SKM-1 (cell line): ENCODE data around the gene SCGB1D1.

Experiments
- DNase-seq: peaks from one replicate; lab custom pipeline; 2025; ENCODE audit not compliant: unreplicated experiment; lab: John Stamatoyannopoulos, UW

The SCGB1D1 gene, protein sequence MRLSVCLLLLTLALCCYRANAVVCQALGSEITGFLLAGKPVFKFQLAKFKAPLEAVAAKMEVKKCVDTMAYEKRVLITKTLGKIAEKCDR

DNA sequence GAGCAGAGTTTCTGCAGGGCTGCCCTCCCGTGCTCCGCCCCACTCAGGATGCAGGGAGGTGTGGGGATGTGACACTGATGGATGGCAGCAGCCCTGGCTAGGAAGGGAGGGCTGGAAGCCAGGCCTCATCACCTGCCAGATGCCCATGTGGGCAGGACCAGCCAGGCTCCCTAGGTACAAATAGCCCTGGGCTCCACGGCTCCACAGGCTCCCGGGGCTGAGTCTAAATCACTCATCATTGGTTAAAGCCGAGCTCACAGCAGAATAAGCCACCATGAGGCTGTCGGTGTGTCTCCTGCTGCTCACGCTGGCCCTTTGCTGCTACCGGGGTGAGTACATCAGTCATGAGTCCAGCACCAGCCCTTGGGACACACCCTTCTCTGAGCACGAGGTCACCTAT lies at the start of gene SCGB1D1:
Gene SCGB1D1 (plus strand): TSS at position 206 of the 400 bp plus-strand sequence. CDS start 69 bp downstream, at position 275.
- no peak for DNase-seq

- DNase-seq = no peak
Observed at GRCh38 chr11:62140304-62141110, 49.5 kb upstream of the SCGB1D1 start.

DNA sequence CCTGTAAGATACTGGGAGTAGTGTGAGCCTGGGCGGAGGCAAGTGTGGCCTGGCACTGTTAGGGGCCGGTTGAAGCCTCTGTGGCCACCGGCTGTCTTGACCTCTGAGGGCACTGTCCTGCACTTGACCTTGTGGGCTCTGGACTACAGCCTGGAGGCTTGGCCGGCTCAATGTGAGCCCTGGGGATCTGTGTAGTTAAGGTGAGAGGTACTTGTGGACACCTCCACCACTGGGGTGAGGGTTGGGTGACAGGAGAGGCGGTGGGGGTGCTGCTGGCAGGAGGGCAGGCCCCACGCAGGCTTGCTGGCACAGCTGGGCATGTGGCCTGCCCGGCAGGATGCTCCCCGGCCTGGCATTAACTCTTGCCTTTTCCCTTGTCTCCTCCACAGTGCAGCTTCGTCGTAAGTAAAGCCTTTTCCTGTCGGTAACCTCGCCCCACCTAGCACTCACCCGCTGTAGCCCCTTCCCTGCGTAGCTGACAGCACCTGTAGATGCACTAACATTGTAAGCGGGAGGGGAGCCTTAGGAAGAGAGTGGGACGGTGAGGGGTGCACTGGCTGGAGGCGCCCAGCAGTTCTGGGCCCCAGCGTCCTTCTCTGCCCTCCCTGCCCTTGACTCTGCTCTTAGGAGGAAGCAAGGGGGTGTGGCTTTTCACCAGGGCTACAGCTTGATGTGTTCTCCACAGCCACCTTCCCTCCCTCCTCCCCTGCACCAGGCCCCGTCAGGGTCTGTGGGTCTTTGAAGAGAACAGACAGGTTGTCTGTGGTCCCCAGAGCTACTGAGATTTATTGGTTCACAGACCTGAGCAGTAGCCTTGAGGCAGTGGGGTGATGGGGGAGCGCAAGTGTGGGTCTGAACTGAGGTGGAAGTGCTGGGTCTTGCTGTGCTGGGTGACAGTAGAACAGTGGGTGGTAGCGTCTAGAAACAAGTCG lies 48.6 kb upstream of the SCGB1D1 start:
- DNase-seq = no peak

DNA sequence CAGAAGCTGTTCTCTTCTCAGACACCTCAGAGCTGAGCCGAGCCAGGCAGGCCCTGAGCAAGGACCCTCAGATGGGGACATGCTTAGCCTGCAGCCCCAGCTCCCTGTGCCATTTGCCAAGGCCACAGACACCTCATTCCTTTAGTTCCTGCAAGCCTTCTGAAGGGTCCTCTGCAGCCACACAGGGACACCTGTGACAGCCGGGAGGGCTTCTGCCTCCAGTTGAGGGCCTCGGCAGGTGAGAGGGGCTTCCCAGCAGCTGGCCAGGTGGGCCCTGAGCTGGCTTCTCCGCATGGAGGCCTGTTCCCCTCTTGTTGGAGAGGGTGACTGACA lies 48.0 kb upstream of the SCGB1D1 start:
- no peak for DNase-seq

- DNase-seq = no peak
Observed at GRCh38 chr11:62142921-62143320, 47.1 kb upstream of the SCGB1D1 start.

GRCh38 chr11:62143727-62144126 lies 46.3 kb upstream of the SCGB1D1 start:
- DNase-seq = no peak

DNA sequence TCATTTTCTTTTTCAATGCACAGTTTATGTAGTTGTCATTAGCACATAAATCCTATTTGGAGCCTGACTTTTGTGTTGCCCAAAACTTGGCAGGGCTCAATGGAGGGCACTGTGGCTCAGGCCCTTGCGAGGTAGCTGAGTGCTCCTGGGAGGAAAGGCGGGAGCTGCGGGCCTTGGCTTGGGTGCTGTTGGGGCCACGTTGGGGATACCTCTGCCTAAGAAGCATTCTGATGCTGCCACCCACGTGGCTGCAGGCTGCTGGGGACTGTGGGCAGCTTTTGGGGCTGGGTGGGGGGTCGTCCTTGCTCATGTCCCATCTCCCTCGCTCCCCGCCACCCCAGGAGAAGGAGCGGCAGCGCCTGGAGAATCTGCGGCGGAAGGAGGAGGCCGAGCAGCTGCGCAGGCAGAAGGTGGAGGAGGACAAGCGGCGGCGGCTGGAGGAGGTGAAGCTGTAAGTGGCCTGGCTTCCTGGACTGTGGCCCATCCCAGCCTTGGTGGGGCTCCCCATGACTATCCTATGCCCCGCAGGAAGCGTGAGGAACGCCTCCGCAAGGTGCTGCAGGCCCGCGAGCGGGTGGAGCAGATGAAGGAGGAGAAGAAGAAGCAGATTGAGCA lies 45.3 kb upstream of the SCGB1D1 start:
- DNase-seq = no peak

- DNase-seq = no peak
Observed at GRCh38 chr11:62145261-62145871, 44.6 kb upstream of the SCGB1D1 start.

DNA sequence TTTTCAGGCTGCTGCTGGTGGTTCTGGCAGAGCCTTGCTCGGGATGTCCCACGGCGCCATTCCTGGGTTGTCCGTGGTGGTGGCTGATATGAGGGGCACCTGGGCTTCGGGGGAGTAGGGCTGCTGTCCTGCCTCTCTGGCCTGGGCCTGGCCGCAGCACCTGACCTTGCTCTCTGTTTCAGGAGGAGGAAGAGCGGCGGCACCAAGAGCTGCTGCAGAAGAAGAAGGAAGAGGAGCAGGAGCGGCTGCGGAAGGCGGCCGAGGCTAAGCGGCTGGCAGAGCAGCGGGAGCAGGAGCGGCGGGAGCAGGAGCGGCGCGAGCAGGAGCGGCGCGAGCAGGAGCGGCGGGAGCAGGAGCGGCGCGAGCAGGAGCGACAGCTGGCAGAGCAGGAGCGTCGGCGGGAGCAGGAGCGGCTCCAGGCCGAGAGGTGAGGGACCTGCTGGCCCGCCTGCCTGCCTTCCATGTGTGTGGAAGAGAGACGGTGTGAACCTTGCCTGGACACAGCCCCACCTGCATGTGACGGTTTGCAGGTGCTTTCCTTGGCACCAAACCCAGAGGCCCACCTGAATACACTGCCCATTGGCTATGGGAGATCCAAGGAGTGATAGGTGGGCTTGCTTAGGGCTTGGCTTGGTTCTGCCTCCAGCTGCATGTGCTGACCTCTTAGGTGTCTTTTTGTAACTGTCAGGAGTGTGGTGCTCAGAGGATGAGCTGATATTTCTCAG lies 43.4 kb upstream of the SCGB1D1 start:
- no peak for DNase-seq

GRCh38 chr11:62147545-62147944 lies 42.5 kb upstream of the SCGB1D1 start:
- no peak for DNase-seq

DNA sequence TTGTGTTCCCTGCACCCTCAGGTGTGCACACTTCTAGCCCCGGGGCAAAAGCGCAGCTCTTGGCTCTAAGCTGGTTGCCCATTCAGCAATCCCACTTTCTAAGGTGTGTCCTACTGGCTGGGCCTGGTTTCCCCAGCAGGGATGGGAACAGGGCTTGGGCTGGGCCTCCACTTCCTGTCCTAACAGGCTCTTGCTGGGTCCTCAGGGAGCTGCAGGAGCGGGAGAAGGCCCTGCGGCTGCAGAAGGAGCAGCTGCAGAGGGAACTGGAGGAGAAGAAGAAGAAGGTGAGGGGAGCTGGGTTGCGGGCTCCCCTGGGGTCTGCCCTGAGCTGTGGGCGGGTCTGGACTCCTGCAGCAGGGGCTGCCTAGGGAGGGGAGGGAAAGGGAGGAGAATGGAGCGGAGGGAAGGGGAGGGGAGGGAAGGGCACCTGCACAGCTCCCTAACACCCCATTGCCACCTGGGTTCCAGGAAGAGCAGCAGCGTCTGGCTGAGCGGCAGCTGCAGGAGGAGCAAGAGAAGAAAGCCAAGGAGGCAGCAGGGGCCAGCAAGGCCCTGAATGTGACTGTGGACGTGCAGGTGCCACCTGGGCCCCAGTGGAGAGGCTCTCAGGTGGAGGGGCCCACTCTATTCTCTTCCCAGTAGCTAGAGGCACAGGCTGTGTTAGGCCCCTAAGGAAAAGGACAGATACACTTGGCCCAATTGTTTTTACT lies 41.6 kb upstream of the SCGB1D1 start:
- no peak for DNase-seq

GRCh38 chr11:62149986-62150886 lies 39.8 kb upstream of the SCGB1D1 start:
- no peak for DNase-seq

DNA sequence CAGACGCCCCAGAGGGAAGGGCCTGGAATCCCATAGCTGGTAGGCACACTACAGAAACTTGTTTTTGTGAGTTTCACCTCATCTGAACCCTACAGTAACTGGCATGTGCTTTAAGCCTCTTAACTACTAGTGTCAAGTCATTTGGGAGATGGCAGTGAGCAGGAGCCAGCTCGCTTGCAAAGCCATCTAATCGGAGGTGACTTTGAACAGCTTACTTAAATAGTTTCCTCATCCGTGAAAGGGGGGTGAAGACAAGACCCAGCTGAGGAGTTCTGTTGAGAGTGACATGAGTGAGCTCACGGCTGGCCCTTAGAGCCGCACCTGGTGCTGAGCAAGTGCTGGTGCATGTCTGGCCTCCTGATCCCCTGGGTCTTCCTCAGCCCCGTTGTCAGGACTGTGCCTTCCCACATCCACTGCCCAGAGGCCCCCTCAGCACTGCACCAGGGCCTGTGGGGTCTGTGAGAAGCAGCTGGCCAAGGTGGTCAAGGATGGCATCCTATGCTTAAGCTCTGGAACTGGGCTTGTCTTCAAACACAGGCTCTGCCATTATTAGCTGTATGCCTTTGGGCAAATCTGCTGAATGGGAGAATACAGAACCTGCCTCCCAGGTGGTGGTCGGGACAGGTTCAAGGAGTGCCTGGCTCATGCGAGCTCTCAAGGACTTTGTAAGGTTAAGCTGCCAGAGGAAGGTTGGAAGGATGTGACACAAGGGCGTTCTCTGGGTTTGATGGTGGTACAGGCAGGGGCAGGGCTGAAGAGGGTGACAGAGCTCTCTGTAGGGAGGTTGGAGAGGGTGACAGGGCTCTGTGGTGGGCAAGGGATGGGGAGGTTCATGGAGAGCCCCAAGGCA lies 38.9 kb upstream of the SCGB1D1 start:
- DNase-seq = no peak

DNA sequence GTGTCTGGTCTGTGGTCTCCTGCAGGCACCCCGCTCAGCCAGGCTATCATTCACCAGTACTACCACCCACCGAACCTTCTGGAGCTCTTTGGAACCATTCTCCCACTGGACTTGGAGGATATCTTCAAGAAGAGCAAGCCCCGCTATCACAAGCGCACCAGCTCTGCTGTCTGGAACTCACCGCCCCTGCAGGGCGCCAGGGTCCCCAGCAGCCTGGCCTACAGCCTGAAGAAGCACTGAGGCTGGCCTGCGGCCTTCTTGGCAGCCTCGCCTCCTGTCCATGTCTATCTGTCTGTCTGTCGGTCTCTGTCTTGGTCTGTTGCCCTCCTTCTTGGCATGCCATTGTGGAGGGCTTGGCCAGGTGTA lies 38.3 kb upstream of the SCGB1D1 start:
- no peak for DNase-seq

DNA sequence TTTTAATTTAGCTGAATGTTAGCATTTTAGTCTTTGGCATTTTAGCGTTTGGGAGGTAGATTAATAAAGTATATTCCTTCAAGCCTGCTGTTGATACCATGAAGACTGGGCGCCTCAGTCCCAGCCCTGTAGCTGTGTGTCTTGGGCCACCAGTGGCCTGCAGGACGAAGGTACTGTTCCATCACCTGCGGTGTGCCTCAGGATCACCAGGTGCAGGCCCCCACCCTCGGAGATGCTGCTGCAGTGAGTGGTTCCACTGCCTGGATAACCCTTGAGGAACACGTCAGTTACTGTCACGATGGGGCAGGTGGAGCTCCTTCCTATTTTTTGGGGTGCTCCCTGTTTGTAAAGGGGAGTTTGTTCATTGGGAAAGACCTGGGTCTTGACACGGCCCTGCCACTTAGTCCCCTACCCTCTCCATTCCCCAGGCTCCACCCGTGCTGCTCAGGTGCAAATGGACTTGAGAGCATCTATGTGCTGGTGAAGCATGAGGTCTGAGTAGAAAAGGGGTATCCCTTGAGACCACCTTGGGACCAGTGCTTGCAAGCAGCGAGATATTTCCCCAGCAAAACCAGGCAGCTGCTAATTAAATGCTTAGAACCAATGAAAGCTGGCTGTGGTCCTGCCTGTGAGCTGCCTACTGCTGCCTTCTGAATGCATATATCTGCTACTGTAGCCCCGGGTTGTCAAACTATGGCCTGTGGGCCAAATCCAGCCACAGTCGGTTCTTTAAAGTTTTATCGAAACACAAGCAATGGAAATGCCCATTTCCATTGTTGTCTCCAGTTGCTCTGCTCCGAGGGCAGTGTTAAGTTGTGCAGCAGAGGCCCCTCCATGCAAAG lies 37.5 kb upstream of the SCGB1D1 start:
- no peak for DNase-seq

DNA sequence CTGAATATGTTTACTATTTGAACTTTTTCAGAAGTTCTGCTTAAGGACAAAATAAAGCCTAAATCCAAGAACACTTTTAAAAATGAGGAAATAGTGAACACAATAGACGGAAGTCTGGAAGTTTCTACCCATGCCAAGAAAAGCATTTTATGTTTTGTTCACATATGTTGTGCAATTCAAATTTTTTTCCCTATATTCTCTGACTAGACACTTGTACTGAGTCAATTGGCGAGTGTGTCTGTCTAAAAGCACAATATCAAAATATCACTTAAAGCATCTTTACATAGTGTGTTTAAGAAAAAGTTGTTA lies 37.0 kb upstream of the SCGB1D1 start:
- DNase-seq = no peak

GRCh38 chr11:62153617-62154016 lies 36.4 kb upstream of the SCGB1D1 start:
- DNase-seq = no peak
